Hepatocyte (in vitro differentiated cells): ENCODE data around the gene CEP70. TPM values are rescaled to one million over a fixed set of nuclear protein-coding genes. Genes with fewer than 3 reads are reported as not detected.

Source experiments
- DNase-seq: peaks from one replicate; pipeline ENCODE4 v3.0.0-alpha.2; 2016; ENCODE audit warnings: low spot score
- H2AFZ ChIP-seq: fragments of 200-600 bp; sonication (generic); 2 replicates; pipeline ENCODE4 v1.6.0; 2016; ENCODE audit warnings: antibody characterized with exemption, mild to moderate bottlenecking
- H3K27ac ChIP-seq: fragments of 200-600 bp; sonication (generic); 2 replicates; pipeline ENCODE4 v1.5.1; 2016; ENCODE audit warnings: mild to moderate bottlenecking
- H3K27me3 ChIP-seq: fragments of 200-600 bp; sonication (generic); 2 replicates; pipeline ENCODE4 v1.6.1; 2016
- H3K36me3 ChIP-seq: fragments of 200-600 bp; sonication (generic); replicated peaks from 2 replicates; pipeline ENCODE4 v1.5.1; 2016; ENCODE audit warnings: low read depth; ENCODE audit not compliant: insufficient read depth
- H3K4me1 ChIP-seq: fragments of 200-600 bp; sonication (generic); 2 replicates; pipeline ENCODE4 v1.5.1; 2016; ENCODE audit warnings: mild to moderate bottlenecking, moderate library complexity; ENCODE audit not compliant: insufficient read depth
- H3K4me2 ChIP-seq: fragments of 200-600 bp; sonication (generic); 2 replicates; pipeline ENCODE4 v1.6.0; 2016
- H3K4me3 ChIP-seq: fragments of 200-600 bp; sonication (generic); 2 replicates; pipeline ENCODE4 v1.5.1; 2016; ENCODE audit warnings: mild to moderate bottlenecking
- H3K79me2 ChIP-seq: fragments of 200-600 bp; sonication (generic); 2 replicates; pipeline ENCODE4 v1.6.0; 2017; ENCODE audit warnings: mild to moderate bottlenecking
- H3K9me2 ChIP-seq: fragments of 200-600 bp; sonication (generic); replicated peaks from 2 replicates; pipeline ENCODE4 v1.6.0; 2017; ENCODE audit warnings: mild to moderate bottlenecking; ENCODE audit not compliant: insufficient read depth
- H3K9me3 ChIP-seq: fragments of 200-600 bp; sonication (generic); 2 replicates; pipeline ENCODE4 v1.5.1; 2016; ENCODE audit warnings: low read depth, mild to moderate bottlenecking
- H4K20me1 ChIP-seq: fragments of 200-600 bp; sonication (generic); 2 replicates; pipeline ENCODE4 v1.6.0; 2016; ENCODE audit warnings: mild to moderate bottlenecking; ENCODE audit not compliant: insufficient read depth, poor library complexity, severe bottlenecking
- EZH2 ChIP-seq: fragments of 200-600 bp; sonication (generic); IDR thresholded peaks from 2 replicates; pipeline ENCODE4 v1.6.1; 2016; ENCODE audit warnings: antibody characterized with exemption, mild to moderate bottlenecking, borderline replicate concordance
- EZH2phosphoT487 ChIP-seq: fragments of 200-600 bp; sonication (generic); IDR thresholded peaks from one replicate; pipeline ENCODE4 v1.6.1; 2018; ENCODE audit warnings: antibody characterized with exemption, mild to moderate bottlenecking, low read depth, moderate library complexity; ENCODE audit not compliant: unreplicated experiment, severe bottlenecking
- WGBS: methylation state at CpG from one replicate; pipeline ENCODE4 v1.1.6; 2016; ENCODE audit warnings: low lambda C conversion rate; ENCODE audit errors: missing lambda C conversion rate; 5-methylcytosine and 5-hydroxymethylcytosine counted together
- polyA plus RNA-seq: library from polyadenylated mRNA; unstranded; fragments of >200 nt; fragmentation: Nextera tagmentation; extraction: Ambion mirVana; gene quantifications from 2 replicates; pipeline ENCODE4 v1.2.1, GENCODE V29; 2016
- total RNA-seq: library from RNA; depleted of rRNA; stranded (reverse); fragments of >200 nt; gene quantifications from 2 replicates; pipeline ENCODE4 v1.2.3, GENCODE V29; 2014
- TF ChIP-seq, protein P1 (sequence below): fragments of 200-600 bp; sonication (generic); IDR thresholded peaks from 2 replicates; pipeline ENCODE4 v1.5.1; 2016; ENCODE audit warnings: antibody characterized with exemption, mild to moderate bottlenecking; ENCODE audit not compliant: poor library complexity

Gene CEP70
- total and polyA plus RNA-seq, 2 experiments from 2014 or later: 12.2 to 25.4 TPM

- Histone ChIP-seq H3K4me1 (no peaks in the 10 kb centered on the region), H3K4me3 (no peak overlapping the region), H3K79me2 (no peaks in the 10 kb centered on the region), H3K4me2 (no peak overlapping the region), H4K20me1 (no peaks in the 10 kb centered on the region), H2AFZ (no peak overlapping the region), H3K27ac (no peak overlapping the region), H3K9me3 (no peaks in the 10 kb centered on the region), H3K27me3 (no peaks in the 10 kb centered on the region), H3K9me2 (no peaks in the 10 kb centered on the region), H3K36me3 (no peaks in the 10 kb centered on the region)
- no peak for TF ChIP-seq EZH2
- TF ChIP-seq, protein P1, sequence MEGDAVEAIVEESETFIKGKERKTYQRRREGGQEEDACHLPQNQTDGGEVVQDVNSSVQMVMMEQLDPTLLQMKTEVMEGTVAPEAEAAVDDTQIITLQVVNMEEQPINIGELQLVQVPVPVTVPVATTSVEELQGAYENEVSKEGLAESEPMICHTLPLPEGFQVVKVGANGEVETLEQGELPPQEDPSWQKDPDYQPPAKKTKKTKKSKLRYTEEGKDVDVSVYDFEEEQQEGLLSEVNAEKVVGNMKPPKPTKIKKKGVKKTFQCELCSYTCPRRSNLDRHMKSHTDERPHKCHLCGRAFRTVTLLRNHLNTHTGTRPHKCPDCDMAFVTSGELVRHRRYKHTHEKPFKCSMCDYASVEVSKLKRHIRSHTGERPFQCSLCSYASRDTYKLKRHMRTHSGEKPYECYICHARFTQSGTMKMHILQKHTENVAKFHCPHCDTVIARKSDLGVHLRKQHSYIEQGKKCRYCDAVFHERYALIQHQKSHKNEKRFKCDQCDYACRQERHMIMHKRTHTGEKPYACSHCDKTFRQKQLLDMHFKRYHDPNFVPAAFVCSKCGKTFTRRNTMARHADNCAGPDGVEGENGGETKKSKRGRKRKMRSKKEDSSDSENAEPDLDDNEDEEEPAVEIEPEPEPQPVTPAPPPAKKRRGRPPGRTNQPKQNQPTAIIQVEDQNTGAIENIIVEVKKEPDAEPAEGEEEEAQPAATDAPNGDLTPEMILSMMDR: no peak
- TF ChIP-seq EZH2phosphoT487: no peak
- WGBS: 90% methylated on average over 8 of the region's 8 CpGs
- no peak for DNase-seq
Measured at GRCh38 chr3:138472141-138472825, 121.8 kb downstream of the CEP70 start.

- H3K36me3 ChIP-seq: no peaks in the 10 kb centered on the region
- no peaks in the 10 kb centered on the region for H3K9me3 ChIP-seq
- TF ChIP-seq, protein P1: no peak
- TF ChIP-seq EZH2phosphoT487 (no peak), EZH2 (no peak)
- H2AFZ ChIP-seq: no peak overlapping the region
- no peaks in the 10 kb centered on the region for H3K9me2 ChIP-seq
- 89% methylated on average over 1 of the region's 1 CpG for WGBS
- no peak overlapping the region for H3K4me2 ChIP-seq
- no peaks in the 10 kb centered on the region for H3K79me2 ChIP-seq
- DNase-seq: no peak
- no peaks in the 10 kb centered on the region for H3K27me3 ChIP-seq
- H3K4me1 ChIP-seq: no peaks in the 10 kb centered on the region
- H4K20me1 ChIP-seq: no peaks in the 10 kb centered on the region
- no peak overlapping the region for H3K4me3 ChIP-seq
- H3K27ac ChIP-seq: no peak overlapping the region
Measured at GRCh38 chr3:138471481-138471880, 122.6 kb downstream of the CEP70 start.

GRCh38 chr3:138470687-138471086 is 123.4 kb downstream of the CEP70 start:
- no peaks in the 10 kb centered on the region for H3K9me2 ChIP-seq
- no peaks in the 10 kb centered on the region for H3K27me3 ChIP-seq
- H3K27ac ChIP-seq: no peak overlapping the region
- no peaks in the 10 kb centered on the region for H3K4me1 ChIP-seq
- H3K4me2 ChIP-seq: no peak overlapping the region
- no peak overlapping the region for H3K4me3 ChIP-seq
- no peaks in the 10 kb centered on the region for H4K20me1 ChIP-seq
- no peak for DNase-seq
- H3K36me3 ChIP-seq: no peaks in the 10 kb centered on the region
- no peak overlapping the region for H2AFZ ChIP-seq
- H3K79me2 ChIP-seq: no peaks in the 10 kb centered on the region
- WGBS: 65% methylated on average over 3 of the region's 3 CpGs
- no peaks in the 10 kb centered on the region for H3K9me3 ChIP-seq
- no peak for TF ChIP-seq EZH2phosphoT487
- TF ChIP-seq, protein P1: no peak
- TF ChIP-seq EZH2: no peak
